Cerebellar nuclear complex (tissue), 1 donor: ENCODE results near the gene PAGR1.
"Not testable (repeated sequence)": the region's sequence is repeated elsewhere in the genome, so short reads cannot be mapped to it uniquely, and the experiment has no call there.

Experiments used
- DNase-seq, 2 experiments: peaks; one replicate each; lab custom pipeline; 2025; lab: John Stamatoyannopoulos, UW

The PAGR1 gene

DNA sequence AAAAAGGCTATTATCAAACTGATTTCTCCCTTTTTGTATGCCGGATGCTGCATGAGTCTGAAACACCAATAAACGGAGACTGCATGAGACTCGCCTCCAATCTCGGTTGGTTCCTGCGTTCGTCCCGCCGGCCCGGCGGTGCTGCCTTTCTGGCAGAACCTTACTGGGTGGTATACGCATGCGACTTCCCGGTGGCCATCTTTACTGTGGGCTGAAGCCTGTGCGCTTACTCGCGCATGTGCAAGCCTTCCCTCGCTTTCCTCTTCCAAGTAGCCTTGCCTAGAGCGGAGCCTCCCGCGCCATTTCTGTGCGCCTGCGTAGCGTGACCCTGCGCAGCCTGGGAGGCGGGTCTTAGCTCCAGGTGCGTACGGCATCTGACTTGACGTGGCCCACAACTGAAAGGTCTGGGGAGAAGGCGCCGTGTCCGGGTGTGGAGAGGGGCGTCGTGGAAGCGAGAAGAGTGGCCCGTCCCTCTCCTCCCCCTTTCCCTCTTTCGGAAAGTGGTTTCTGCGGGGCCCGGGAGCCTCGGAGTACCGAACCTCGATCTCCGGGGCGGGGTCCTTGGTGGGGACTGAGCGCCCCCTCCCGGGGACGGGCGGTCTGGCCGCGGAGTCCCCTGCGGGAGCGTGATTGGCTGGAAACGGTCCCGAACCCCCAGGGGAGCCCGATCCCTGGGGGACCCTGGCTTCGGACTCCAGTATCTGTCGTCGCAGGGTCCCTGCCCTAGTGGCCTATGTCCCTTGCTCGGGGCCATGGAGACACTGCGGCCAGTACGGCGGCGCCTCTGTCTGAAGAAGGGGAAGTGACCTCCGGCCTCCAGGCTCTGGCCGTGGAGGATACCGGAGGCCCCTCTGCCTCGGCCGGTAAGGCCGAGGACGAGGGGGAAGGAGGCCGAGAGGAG lies at the start of gene PAGR1:
Gene PAGR1, plus strand, starts transcription at position 360 of the 901 bp plus-strand sequence. Its CDS starts 374 bp downstream, at position 734.
- peak; percentile 87 to 96 for DNase-seq

DNA sequence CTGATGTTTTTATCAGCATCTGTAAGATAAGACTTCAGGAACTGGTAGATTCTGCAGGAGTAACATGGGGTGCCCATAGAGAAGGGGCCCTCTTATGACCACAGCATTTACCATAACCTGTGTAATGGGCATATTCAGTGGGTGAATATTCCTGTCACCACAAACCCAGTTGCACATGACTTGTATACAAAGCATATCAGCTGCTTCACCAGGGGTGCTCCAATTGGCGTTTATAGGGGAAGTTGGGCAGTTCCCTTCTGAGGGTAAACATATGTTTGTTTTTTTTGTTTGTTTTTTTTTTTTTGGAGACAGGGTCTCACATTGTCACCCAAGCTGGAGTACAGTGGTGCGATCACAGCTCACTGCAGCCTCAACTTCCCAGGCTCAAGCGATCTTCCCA lies 49.4 kb upstream of the PAGR1 start:
- DNase-seq = no peak

DNA sequence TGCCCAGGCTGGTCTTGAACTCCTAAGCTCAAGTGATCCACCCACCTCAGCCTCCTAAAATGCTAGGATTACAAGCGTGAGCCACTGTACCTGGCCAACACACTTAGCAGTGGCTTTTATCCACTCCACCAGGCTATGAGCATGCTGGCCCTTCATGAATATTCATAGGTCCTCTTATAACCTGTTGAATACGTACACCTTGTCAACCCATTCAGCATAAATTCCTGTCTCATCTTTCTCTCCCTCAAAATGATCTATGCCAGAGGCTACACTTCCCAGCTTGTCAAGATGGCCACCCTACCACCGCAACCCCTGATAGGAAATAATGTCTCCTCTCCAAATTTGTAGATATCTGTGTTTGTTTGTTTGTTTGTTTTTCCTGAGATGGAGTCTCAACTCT lies 48.9 kb upstream of the PAGR1 start:
- DNase-seq = no peak

DNA sequence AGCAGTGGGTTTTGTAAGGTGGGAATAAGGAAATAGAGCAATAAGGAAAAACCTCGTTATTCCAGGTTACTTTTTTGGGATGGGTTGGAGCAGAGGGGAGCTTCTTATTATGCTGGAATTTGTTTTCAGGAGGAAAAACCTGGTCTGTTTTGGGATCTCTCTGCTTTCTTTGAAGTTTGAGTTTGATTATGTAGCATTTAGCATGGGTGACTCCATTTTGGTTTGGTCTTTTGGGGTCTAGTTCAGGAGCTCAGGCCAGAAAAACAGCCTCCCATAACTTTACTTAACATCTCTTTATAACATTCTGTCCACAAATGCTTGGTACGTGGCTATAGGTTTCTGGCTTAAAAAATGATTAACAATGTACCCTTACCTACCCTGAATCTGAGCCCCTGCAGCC lies 46.4 kb upstream of the PAGR1 start:
- DNase-seq = no peak

DNA sequence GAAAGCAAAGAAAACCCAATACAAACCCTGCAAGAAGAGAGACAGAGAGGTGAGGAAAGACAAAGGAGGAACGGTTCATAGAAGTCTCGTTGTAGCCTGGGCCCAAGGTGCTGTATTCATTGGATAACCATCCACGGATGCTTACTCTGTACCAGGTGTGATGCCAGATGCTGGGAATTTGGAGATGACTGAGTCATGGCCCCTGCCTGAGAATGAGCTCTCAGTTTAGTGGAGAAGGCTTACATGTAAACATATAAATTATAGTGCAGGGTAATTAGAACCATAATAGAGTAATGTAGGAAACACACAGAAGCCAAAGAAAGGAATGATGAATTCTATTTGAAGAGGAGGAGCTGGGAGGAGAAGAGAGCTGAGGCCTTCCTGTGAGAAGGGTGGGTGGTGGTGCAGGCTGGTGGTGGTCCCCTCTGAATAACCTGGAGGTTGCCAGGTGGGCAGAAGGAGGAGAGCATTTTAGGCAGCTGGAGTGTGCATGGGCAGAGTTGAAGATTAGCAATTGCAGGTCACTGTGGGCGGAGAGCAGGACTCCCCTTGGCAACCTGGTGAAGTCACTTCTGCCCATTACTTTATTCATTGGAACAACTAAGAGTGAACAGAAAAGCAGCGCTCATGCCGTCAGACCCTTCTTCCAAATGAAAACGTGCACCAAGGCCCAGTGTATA lies 45.6 kb upstream of the PAGR1 start:
- no peak for DNase-seq

DNA sequence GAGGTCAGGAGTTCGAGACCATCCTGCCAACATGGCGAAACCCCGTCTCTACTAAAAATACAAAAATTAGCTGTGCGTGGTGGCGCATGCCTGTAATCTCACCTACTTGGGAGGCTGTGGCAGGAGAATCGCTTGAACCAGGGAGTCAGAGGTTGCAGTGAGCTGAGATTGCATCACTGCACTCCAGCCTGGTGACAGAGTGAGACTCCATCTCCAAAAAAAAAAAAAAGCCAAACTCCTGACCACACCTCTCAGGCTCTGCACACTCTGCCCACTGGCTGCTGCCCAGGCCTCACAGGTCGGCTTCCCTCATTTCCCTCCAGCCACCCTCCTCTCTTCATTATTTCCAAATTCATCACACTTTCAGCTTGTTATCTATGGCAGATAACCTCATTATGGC lies 43.6 kb upstream of the PAGR1 start:
- DNase-seq = not testable (repeated sequence)

DNA sequence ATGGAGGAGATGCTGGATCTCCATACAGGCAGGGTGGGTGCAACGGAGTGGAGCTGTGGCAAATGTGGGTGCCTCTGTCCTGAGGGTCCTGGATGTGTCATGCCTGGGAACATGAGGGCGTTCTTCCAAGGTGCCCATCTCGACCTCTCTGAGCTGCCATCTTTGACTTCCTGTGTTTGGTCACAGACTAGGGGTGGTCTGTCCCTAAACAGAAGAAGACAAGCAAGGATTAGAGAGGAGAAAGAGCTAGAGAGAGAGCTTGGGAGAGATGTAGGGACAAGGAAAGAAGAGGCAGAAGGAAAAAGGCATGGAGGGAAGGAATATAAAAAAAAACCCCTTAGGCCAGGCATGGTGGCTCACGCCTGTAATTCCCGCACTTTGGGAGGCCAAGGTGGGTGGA lies 41.2 kb upstream of the PAGR1 start:
- no peak for DNase-seq

DNA sequence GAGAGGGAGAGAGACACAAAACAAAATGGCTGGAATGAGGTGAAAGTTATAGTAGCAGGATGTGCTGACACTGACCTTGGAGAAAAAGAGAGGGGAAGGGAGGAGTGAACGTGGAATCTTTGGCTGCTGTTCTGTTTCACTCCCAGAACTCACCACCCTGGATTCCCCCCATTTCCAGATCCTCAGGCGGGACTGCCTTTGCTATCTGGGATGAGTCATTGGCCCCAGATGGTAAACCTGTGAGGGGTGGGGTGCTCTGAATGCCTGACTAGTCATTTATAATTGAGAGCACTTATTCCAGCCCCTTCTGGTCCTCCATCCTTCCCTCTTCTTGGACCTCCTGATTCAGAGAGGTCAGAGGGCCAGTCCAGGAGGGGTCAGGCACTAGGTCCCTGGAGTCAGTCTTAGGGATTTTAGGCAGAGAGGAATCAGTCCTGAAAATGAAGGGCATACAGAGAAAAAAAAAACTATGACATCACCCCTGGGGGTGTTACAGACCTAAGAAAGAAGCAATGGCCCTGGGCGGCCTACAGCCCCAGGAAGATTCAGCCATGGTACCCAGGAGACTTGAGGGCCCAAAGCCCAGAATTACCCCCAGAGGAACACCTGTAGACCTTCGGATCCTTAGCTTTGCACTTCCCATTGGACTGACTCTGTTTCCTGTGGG lies 40.1 kb upstream of the PAGR1 start:
- DNase-seq = no peak

DNA sequence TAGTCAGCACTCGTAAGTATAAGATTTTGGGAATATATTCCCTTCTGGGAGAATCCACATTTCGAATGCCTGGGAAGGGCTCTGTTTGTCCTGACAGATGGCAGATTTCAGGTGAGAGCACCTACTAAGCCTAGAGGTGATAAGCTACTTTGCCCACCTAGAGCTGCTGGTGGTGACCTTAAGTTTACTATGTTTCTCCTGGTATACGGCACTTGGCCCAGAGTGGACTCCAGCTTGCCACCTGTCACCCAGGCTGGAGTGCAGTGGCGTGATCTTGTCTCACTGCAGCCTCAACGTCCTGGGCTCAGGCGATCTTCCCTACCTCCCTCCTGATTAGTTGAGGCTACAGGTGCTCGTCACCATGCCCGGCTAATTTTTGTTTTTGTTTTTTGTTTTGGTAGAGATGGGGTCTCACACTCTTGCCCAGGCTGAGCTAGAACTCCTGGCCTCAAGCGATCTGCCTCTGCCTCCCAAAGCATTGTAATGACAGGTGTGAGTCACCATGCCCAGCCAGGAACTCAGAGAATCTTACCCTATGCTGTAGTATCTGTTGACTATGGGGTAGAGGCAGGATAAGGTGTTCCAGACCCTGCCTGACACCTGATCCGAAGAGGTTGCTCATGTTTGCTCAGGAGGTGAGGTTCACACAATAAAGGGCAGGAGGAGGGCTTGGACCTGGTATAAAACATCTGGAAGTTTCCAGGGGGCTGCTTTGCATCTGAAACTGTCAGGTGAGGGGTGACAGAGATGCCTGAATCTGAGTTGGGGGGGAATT lies 38.2 kb upstream of the PAGR1 start, which contains the start of gene ZG16:
Gene ZG16, plus strand, starts transcription at position 681 of the 775 bp plus-strand sequence. CDS start 1,011 bp downstream, outside the sequence.
- no peak for DNase-seq

DNA sequence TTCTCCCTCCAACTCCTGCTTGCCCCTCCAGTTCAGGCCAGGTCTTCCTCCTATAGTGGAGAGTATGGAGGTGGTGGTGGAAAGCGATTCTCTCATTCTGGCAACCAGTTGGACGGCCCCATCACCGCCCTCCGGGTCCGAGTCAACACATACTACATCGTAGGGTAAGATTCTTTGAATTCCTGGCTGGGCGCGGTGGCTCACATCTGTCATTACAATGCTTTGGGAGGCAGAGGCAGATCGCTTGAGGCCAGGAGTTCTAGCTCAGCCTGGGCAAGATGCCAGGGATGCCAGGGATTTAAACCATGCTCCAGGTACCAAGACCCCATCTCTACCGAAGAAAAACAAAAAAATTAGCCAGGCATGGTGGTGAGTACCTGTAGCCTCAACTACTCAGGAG lies 36.5 kb upstream of the PAGR1 start:
- DNase-seq = no peak

DNA sequence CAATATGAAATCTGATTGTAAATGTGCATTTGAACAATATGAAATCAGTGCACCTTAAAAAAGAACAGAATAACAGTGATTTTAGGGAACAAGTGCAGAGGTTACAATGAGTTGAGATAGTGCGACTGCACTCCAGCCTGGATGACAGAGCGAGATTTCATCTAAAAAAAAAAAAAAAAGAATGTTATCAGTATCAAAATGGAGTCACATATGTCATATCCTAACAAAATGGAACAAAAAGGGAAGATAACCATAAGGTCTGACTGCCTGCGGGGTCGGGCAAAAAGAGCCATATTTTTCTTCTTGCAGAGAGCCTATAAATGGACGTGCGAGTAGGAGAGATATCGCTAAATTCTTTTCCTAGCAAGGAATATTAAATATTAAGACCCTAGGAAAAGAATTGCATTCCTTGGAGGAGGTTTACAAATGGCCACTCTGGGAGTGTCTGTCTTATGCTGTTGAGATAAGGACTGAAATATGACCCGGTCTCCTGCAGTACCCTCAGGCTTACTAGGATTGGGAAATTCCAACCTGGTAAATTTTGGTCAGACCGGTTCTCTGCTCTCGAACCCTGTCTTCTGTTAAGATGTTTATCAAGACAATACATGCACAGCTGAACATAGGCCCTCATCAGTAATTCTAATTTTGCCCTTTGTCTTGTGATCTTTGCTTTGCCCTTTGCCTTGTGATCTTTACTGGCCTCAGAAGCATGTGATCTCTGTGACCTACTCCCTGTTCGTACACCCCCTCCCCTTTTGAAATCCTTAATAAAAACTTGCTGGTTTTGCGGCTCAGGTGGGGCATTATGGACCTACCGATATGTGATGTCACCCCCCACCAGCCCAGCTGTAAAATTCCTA lies 32.6 kb upstream of the PAGR1 start:
- not testable (repeated sequence) for DNase-seq

DNA sequence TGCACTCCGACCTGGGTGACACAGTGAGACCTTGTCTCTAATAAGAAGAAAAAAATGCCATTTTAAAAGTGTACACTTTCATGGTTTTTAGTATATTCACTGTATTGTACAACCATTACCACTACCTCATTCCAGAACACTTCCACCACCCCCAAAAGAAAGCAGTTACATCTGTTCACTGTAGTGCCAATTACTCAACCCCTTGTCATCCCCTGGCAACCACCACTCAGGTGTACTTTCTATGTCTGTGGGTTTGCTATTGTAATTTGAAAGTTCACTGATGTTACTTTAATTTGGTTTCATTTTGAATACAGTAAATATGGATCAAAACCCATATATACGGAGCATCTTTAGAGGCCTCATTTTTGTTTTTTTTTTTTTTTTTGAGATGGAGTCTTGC lies 31.8 kb upstream of the PAGR1 start:
- DNase-seq = no peak

DNA sequence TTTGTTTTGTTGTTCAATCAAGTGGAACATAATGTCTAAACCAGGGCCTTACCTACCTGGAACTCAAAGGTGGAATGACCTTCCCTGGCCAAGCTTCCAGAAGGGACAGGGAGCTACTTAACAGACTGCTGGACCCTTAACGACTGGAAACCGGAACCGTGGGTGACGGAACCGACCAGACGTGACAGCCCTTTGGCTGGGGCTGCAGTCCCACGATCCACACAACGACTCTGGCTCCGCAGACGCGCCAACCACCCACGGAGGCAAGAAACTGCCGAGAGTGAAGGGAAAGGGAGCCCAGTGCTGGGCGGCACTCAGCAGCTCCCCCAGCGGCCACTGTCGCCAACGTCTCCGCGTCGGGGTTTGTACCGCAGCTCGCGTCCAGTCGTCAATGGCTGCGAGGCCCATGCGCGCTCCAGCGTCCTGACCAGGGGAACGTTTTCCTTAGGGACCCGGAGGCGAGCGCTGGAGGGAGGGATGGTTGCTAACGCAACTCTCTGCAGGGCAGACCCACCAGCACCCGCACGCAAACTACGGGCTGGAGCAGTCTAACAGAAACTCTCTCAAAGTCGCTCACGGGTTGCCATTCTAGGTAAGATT lies 31.0 kb upstream of the PAGR1 start:
- DNase-seq = no peak

DNA sequence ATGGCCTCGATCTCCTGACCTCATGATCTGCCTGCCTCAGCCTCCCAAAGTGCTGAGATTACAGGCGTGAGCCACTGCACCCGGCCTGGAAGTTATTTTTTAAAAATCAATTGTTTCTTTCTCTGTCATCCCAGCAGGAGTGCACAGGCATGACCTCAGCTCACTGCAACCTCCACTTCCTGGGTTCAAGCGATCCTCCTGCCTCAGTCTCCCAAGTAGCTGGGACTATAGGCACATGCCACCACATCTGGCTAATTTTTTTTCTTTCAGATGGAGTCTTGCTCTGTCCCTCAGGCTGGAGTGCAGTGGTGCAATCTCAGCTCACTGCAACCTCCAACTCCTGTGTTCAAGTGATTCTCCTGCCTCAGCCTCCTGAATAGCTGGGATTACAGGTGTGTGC lies 28.8 kb upstream of the PAGR1 start:
- DNase-seq = not testable (repeated sequence)

DNA sequence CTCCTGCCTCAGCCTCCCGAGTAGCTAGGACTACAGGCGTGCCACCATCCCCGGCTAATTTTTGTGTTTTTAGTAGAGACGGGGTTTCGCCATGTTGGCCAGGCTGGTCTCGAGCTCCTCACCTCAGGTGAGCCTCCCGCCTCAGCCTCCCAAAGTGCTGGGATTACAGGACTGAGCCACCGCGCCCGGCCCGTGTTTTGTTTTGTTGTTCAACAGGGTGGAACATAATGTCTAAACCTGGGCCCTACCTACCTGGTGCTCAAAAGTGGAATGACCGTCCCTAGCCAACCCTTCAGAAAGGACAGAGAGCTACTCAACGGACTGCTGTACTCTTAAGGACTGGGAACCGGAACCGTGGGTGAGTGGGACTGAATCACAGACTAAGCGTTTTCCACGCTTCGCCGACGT lies 26.2 kb upstream of the PAGR1 start:
- no peak for DNase-seq

DNA sequence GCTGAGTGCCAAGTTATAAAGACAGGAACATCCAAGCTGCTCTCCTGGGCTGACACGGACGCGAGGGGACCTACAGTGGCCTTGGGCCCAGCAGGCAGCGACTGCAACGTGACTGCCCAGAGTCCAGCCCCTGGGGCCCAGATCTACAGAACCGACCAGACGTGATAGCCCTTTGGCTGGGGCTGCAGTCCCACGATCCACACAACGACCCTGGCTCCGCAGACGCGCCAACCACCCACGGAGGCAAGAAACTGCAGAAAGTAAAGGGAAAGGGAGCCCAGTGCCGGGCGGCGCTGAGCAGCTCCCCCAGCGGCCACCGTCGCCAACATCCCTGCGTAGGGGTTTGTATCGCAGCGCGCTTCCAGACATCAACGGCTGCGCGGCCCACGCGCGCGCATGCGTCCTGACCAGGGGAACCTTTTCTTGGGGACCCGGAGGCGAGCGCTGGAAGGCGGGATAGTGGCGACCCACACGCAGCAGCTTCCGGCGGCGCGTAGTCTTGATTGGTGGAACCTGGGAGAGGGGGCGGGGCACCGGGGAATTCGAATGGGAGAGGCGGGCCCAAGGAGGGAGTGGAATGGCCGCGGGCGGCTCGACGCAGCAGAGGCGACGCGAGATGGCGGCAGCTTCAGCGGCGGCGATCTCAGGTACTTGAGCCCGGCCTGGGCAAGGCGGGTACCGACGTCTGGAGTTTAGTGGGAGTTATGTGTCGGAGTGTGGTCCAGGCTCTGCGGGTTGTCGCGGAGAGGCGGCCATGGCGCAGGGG lies 25.6 kb upstream of the PAGR1 start, which contains the start of gene KIF22:
Gene KIF22, plus strand, starts transcription at position 569 of the 766 bp plus-strand sequence. Its CDS starts 9 bp downstream, at position 578.
- DNase-seq = peak; percentile 76 to 90

DNA sequence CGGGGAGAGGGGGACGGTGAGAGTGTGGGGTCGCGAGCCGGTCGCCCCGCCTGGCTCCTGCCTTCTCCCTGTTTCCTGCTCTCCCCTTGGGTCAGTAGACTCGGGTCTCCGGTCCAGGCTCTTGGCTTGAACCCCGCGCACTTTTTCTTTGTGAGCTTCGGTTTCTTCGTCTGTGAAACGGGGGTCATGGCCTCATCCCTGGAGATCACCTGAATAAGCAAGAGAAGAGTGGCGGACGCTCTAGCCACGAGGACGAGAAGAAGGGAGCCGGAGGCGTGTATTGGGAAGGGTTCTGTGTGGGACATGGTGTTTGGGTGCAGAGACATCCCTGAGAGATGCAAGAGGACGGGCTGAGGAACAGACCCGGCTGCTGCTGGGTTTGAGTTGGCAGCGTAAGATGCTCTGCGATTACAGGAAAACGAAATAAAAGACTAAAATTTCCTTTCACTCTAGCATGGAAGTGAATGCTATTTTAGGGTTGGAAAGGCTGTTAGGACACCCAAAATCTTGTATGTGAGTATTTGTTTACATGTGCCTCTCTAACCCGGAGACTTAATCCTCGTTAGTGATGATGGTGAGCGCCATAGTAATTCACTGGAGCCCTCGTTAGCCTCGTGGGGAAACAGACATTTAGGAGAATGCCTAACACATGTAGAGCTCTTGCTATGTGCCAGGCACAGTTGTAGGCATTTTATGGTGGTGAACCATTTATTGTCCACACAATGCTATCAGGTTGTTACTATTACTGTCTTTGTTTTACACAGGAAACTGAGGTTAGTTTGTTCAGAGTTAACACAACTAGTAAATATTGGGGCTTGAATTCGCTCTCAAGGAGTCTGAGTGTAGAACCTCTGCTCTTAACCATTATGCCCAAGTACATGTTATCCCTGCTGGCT lies 24.8 kb upstream of the PAGR1 start:
- DNase-seq = no peak
